ENCODE measurements around the gene PSMB2.

PSMB2 gene

GRCh38 chr1:35567947-35568558 is 73.3 kb downstream of the PSMB2 start:
- Histone ChIP-seq H3K36me3 (ENCODE audit: insufficient read depth, low read depth, low read length) (peaks cover 26% of the 10 kb centered on the region), H3K9me3 (ENCODE audit: insufficient read depth, low read depth, low read length) (no peaks in the 10 kb centered on the region), H3K4me3 (ENCODE audit: low read length) (no peak overlapping the region), H3K27me3 (ENCODE audit: insufficient read depth, low read length) (peaks cover 53% of the 10 kb centered on the region), H3K9ac (ENCODE audit: low read depth, low read length) (no peak overlapping the region), H3K4me1 (ENCODE audit: insufficient read depth, low read length) (0 out of 2 replicates have a peak, but pooled peaks cover 4% of the 10 kb centered on the region), H3K27ac (ENCODE audit: low read length) (no peak overlapping the region)

- Histone ChIP-seq H3K27me3 (ENCODE audit: insufficient read depth, low read length) (peaks cover 30% of the 10 kb centered on the region), H3K9ac (ENCODE audit: low read depth, low read length) (no peak overlapping the region), H3K4me3 (ENCODE audit: low read length) (no peak overlapping the region), H3K36me3 (ENCODE audit: insufficient read depth, low read depth, low read length) (peaks cover 49% of the 10 kb centered on the region), H3K27ac (ENCODE audit: low read length) (no peak overlapping the region), H3K9me3 (ENCODE audit: insufficient read depth, low read depth, low read length) (no peaks in the 10 kb centered on the region), H3K4me1 (ENCODE audit: insufficient read depth, low read length) (no peaks in the 10 kb centered on the region)
These were observed 75.6 kb downstream of the PSMB2 start for GRCh38 chr1:35565742-35566133.

GRCh38 chr1:35564884-35565741 is 76.2 kb downstream of the PSMB2 start:
- no peak overlapping the region for H3K9ac ChIP-seq (ENCODE audit: low read depth, low read length)
- no peak overlapping the region for H3K4me3 ChIP-seq (ENCODE audit: low read length)
- peaks cover 53% of the 10 kb centered on the region for H3K36me3 ChIP-seq (ENCODE audit: insufficient read depth, low read depth, low read length)
- no peaks in the 10 kb centered on the region for H3K9me3 ChIP-seq (ENCODE audit: insufficient read depth, low read depth, low read length)
- no peak overlapping the region for H3K27ac ChIP-seq (ENCODE audit: low read length)
- H3K4me1 ChIP-seq (ENCODE audit: insufficient read depth, low read length), result no peaks in the 10 kb centered on the region
- peaks cover 23% of the 10 kb centered on the region for H3K27me3 ChIP-seq (ENCODE audit: insufficient read depth, low read length)

GRCh38 chr1:35564037-35564883 is 77.1 kb downstream of the PSMB2 start:
- H3K36me3 ChIP-seq (ENCODE audit: insufficient read depth, low read depth, low read length), result peaks cover 58% of the 10 kb centered on the region
- no peaks in the 10 kb centered on the region for H3K9me3 ChIP-seq (ENCODE audit: insufficient read depth, low read depth, low read length)
- peaks cover 15% of the 10 kb centered on the region for H3K27me3 ChIP-seq (ENCODE audit: insufficient read depth, low read length)
- no peak overlapping the region for H3K9ac ChIP-seq (ENCODE audit: low read depth, low read length)
- H3K4me3 ChIP-seq (ENCODE audit: low read length), result no peak overlapping the region
- no peaks in the 10 kb centered on the region for H3K4me1 ChIP-seq (ENCODE audit: insufficient read depth, low read length)
- no peak overlapping the region for H3K27ac ChIP-seq (ENCODE audit: low read length)

GRCh38 chr1:35563166-35563565 is 78.2 kb downstream of the PSMB2 start:
- no peak overlapping the region for H3K9ac ChIP-seq (ENCODE audit: low read depth, low read length)
- H3K27ac ChIP-seq (ENCODE audit: low read length), result no peak overlapping the region

GRCh38 chr1:35561972-35562680 is 79.2 kb downstream of the PSMB2 start:
- H3K4me3 ChIP-seq (ENCODE audit: low read length), result no peak overlapping the region
- no peaks in the 10 kb centered on the region for H3K4me1 ChIP-seq (ENCODE audit: insufficient read depth, low read length)
- H3K9me3 ChIP-seq (ENCODE audit: insufficient read depth, low read depth, low read length), result no peaks in the 10 kb centered on the region
- H3K36me3 ChIP-seq (ENCODE audit: insufficient read depth, low read depth, low read length), result peaks cover 58% of the 10 kb centered on the region
- H3K9ac ChIP-seq (ENCODE audit: low read depth, low read length), result no peak overlapping the region
- H3K27me3 ChIP-seq (ENCODE audit: insufficient read depth, low read length), result no peaks in the 10 kb centered on the region
- H3K27ac ChIP-seq (ENCODE audit: low read length), result no peak overlapping the region

More at GRCh38 chr1:35563166-35563565, 78.2 kb downstream of the PSMB2 start:
- Histone ChIP-seq H3K27me3 (ENCODE audit: insufficient read depth, low read length) (peaks cover 6% of the 10 kb centered on the region; the same call in 1 of the 2 replicates), H3K4me1 (ENCODE audit: insufficient read depth, low read length) (no peaks in the 10 kb centered on the region), H3K9me3 (ENCODE audit: insufficient read depth, low read depth, low read length) (no peaks in the 10 kb centered on the region), H3K36me3 (ENCODE audit: insufficient read depth, low read depth, low read length) (peaks cover 58% of the 10 kb centered on the region), H3K4me3 (ENCODE audit: low read length) (no peak overlapping the region)

- Histone ChIP-seq H3K27ac (ENCODE audit: low read length) (no peak overlapping the region), H3K9me3 (ENCODE audit: insufficient read depth, low read depth, low read length) (no peaks in the 10 kb centered on the region), H3K36me3 (ENCODE audit: insufficient read depth, low read depth, low read length) (peaks cover 58% of the 10 kb centered on the region), H3K27me3 (ENCODE audit: insufficient read depth, low read length) (no peaks in the 10 kb centered on the region), H3K4me1 (ENCODE audit: insufficient read depth, low read length) (peaks cover under 1% of the 10 kb centered on the region; the same call in 1 of the 2 replicates), H3K4me3 (ENCODE audit: low read length) (no peak overlapping the region), H3K9ac (ENCODE audit: low read depth, low read length) (no peak overlapping the region)
These were observed 79.9 kb downstream of the PSMB2 start for GRCh38 chr1:35561297-35561971.

- Histone ChIP-seq H3K9me3 (ENCODE audit: insufficient read depth, low read depth, low read length) (no peaks in the 10 kb centered on the region), H3K27me3 (ENCODE audit: insufficient read depth, low read length) (no peaks in the 10 kb centered on the region), H3K9ac (ENCODE audit: low read depth, low read length) (no peak overlapping the region), H3K4me1 (ENCODE audit: insufficient read depth, low read length) (peaks cover 10% of the 10 kb centered on the region), H3K27ac (ENCODE audit: low read length) (no peak overlapping the region), H3K36me3 (ENCODE audit: insufficient read depth, low read depth, low read length) (peaks cover 53% of the 10 kb centered on the region), H3K4me3 (ENCODE audit: low read length) (no peak overlapping the region)
These were observed 80.8 kb downstream of the PSMB2 start for GRCh38 chr1:35560256-35561225.

- Histone ChIP-seq H3K27me3 (ENCODE audit: insufficient read depth, low read length) (no peaks in the 10 kb centered on the region), H3K9me3 (ENCODE audit: insufficient read depth, low read depth, low read length) (no peaks in the 10 kb centered on the region), H3K9ac (ENCODE audit: low read depth, low read length) (no peak overlapping the region; the same call in 1 of the 2 replicates), H3K27ac (ENCODE audit: low read length) (no peak overlapping the region), H3K36me3 (ENCODE audit: insufficient read depth, low read depth, low read length) (peaks cover 47% of the 10 kb centered on the region), H3K4me3 (ENCODE audit: low read length) (peak overlapping the region; percentile 82; the same call in 1 of the 2 replicates), H3K4me1 (ENCODE audit: insufficient read depth, low read length) (peaks cover 18% of the 10 kb centered on the region)
These were observed 81.9 kb downstream of the PSMB2 start for GRCh38 chr1:35559317-35559944.

Measured in iPS-20b (cell line).